ENCODE measurements around the gene SCGB3A2. TPM values are rescaled to one million over a fixed set of nuclear protein-coding genes. Genes with fewer than 3 reads are reported as not detected.

Gene SCGB3A2
- not detected in 3 replicates for polyA plus RNA-seq
- not detected for polyA plus RNA-seq (2011; ENCODE audit: low read depth)
- not detected in 2 replicates for polyA plus RNA-seq (2011; cell fraction: cytosol; rRNA removed)
- polyA plus RNA-seq (2011; cell fraction: nucleus; rRNA removed), result not detected in 2 replicates
- polyA plus RNA-seq (2012; ENCODE audit: low replicate concordance), result not detected in 2 replicates
- polyA minus RNA-seq, result not detected in 3 replicates
- polyA minus RNA-seq (2011; cell fraction: cytosol; rRNA and poly(A)+ RNA removed), result not detected
- polyA minus RNA-seq (2011; cell fraction: nucleus; rRNA and poly(A)+ RNA removed), result not detected in 2 replicates

- TF ChIP-seq EZH2 (IDR thresholded peaks at IDR 0.05; ENCODE audit: low read length) (no peak), CTCF (optimal IDR thresholded peaks at IDR 0.05 in 1 of 3, IDR thresholded peaks at IDR 0.05 in 1 of 3, conservative IDR thresholded peaks at IDR 0.05 in 1 of 3; ENCODE audit: extremely low read depth in 1 of 3, insufficient read depth in 2 of 3, low read length in 3 of 3) (no peak)
- H3K4me2 ChIP-seq (ENCODE audit: control insufficient read depth, extremely low read depth, insufficient read depth, low read depth, low read length), result no peak within 1 kb of the TSS
- no peaks in the 10 kb centered on the region for H3K36me3 ChIP-seq (ENCODE audit: control insufficient read depth in 2 of 2, extremely low read depth in 1 of 2, insufficient read depth in 2 of 2, low read length in 2 of 2)
- H2AFZ ChIP-seq (ENCODE audit: control insufficient read depth, low read length), result no peak within 1 kb of the TSS
- no peak within 1 kb of the TSS for H3K9ac ChIP-seq (ENCODE audit: control insufficient read depth, extremely low read depth, insufficient read depth, low read length)
- no peaks in the 10 kb centered on the region for H3K9me3 ChIP-seq (ENCODE audit: control insufficient read depth, low read depth, low read length)
- H3K27ac ChIP-seq (ENCODE audit: control insufficient read depth, insufficient read depth, low read length), result no peak within 1 kb of the TSS
- DNase-seq (ENCODE audit: low read depth, low spot score), result no peak
- H3K9me1 ChIP-seq (ENCODE audit: control insufficient read depth, extremely low read depth, insufficient read depth, low read length), result no peaks in the 10 kb centered on the region
- no peaks in the 10 kb centered on the region for H3K4me1 ChIP-seq (ENCODE audit: control insufficient read depth, extremely low read depth, insufficient read depth, low read length)
- no peak within 1 kb of the TSS for H3K4me3 ChIP-seq (ENCODE audit: control insufficient read depth in 2 of 3, extremely low read depth in 1 of 3, insufficient read depth in 2 of 3, low read depth in 1 of 3, low read length in 3 of 3)
- dilution Hi-C loops (cut with MboI; ENCODE audit: extremely low pct_ligation_motif_present, low sequenced_read_pairs), result no loop called here
- no peaks in the 10 kb centered on the region for H4K20me1 ChIP-seq (ENCODE audit: control insufficient read depth, extremely low read depth, insufficient read depth, low read length)
- FAIRE-seq, result no peak
- H3K79me2 ChIP-seq (ENCODE audit: control insufficient read depth, insufficient read depth, low read length), result no peaks in the 10 kb centered on the region
- peaks cover 4% of the 10 kb centered on the region for H3K27me3 ChIP-seq (ENCODE audit: control insufficient read depth, extremely low read depth, insufficient read depth, low read length)
These were observed at the start of gene SCGB3A2 for GRCh38 chr5:147878066-147878759. Gene SCGB3A2, plus strand, starts transcription at chr5:147878711. Its CDS starts 93 bp downstream, at chr5:147878804.

GRCh38 chr5:147830035-147830434 lies 48.5 kb upstream of the SCGB3A2 start:
- dilution Hi-C loops (cut with MboI; ENCODE audit: extremely low pct_ligation_motif_present, low sequenced_read_pairs), result no loop called here
- no peak for FAIRE-seq
- Histone ChIP-seq H3K4me1 (ENCODE audit: control insufficient read depth, extremely low read depth, insufficient read depth, low read length) (no peaks in the 10 kb centered on the region), H3K9me3 (ENCODE audit: control insufficient read depth, low read depth, low read length) (no peaks in the 10 kb centered on the region), H3K4me3 (ENCODE audit: control insufficient read depth in 2 of 3, extremely low read depth in 1 of 3, insufficient read depth in 2 of 3, low read depth in 1 of 3, low read length in 3 of 3) (no peak overlapping the region), H3K9me1 (ENCODE audit: control insufficient read depth, extremely low read depth, insufficient read depth, low read length) (no peaks in the 10 kb centered on the region), H3K79me2 (ENCODE audit: control insufficient read depth, insufficient read depth, low read length) (no peaks in the 10 kb centered on the region), H3K27ac (ENCODE audit: control insufficient read depth, insufficient read depth, low read length) (no peak overlapping the region), H4K20me1 (ENCODE audit: control insufficient read depth, extremely low read depth, insufficient read depth, low read length) (no peaks in the 10 kb centered on the region), H3K27me3 (ENCODE audit: control insufficient read depth, extremely low read depth, insufficient read depth, low read length) (peaks cover 5% of the 10 kb centered on the region), H2AFZ (ENCODE audit: control insufficient read depth, low read length) (no peak overlapping the region), H3K4me2 (ENCODE audit: control insufficient read depth, extremely low read depth, insufficient read depth, low read depth, low read length) (no peak overlapping the region), H3K9ac (ENCODE audit: control insufficient read depth, extremely low read depth, insufficient read depth, low read length) (no peak overlapping the region), H3K36me3 (ENCODE audit: control insufficient read depth in 2 of 2, extremely low read depth in 1 of 2, insufficient read depth in 2 of 2, low read length in 2 of 2) (no peaks in the 10 kb centered on the region)
- TF ChIP-seq CTCF (optimal IDR thresholded peaks at IDR 0.05 in 1 of 3, IDR thresholded peaks at IDR 0.05 in 1 of 3, conservative IDR thresholded peaks at IDR 0.05 in 1 of 3; ENCODE audit: extremely low read depth in 1 of 3, insufficient read depth in 2 of 3, low read length in 3 of 3) (no peak), EZH2 (IDR thresholded peaks at IDR 0.05; ENCODE audit: low read length) (no peak)
- no peak for DNase-seq (ENCODE audit: low read depth, low spot score)
